SK-N-SH (cell line): ENCODE results near the gene LRIF1. TPM values are rescaled to one million over a fixed set of nuclear protein-coding genes. Genes with fewer than 3 reads are reported as not detected.

Experiments used
- CTCF ChIA-PET: fragments of 300-600, 350-600 bp; formaldehyde crosslinking; extraction: SDS; loops from one replicate; lab custom pipeline; 2021; lab: Yijun Ruan, JAX
- POLR2A ChIA-PET: fragments of 350-600 bp; sonication (Branson Sonifier 250); formaldehyde crosslinking; extraction: SDS; loops from one replicate; lab custom pipeline; 2020; ENCODE audit warnings: antibody characterized with exemption, inconsistent platforms; lab: Yijun Ruan, JAX
- DNase-seq: peaks from one replicate; pipeline ENCODE4 v3.0.0; 2012
- H2AFZ ChIP-seq: fragments of 200-600 bp; sonication (generic); 2 replicates; pipeline ENCODE4 v1.8.1; 2016; ENCODE audit warnings: antibody characterized with exemption, mild to moderate bottlenecking, low read depth
- H3F3A ChIP-seq: fragments of 200-600 bp; sonication (generic); replicated peaks from 2 replicates; pipeline ENCODE3; 2016; ENCODE audit warnings: antibody characterized with exemption, mild to moderate bottlenecking; ENCODE audit not compliant: insufficient read depth
- H3K27ac ChIP-seq, 2 experiments: fragments of 200-500 bp in 1 of 2; fragments of 200-600 bp in 1 of 2; sonication (Bioruptor generic) in 1 of 2; sonication (generic), shearing (Covaris generic) in 1 of 2; 2 replicates each; pipeline versions ENCODE4 v1.5.1 to v1.6.1; 2014 to 2016; ENCODE audit warnings: low read depth in 2 of 2, inconsistent platforms in 1 of 2, low read length in 1 of 2, mild to moderate bottlenecking in 1 of 2, mixed read lengths in 1 of 2
- H3K27me3 ChIP-seq: fragments of 200-600 bp; sonication (generic), shearing (Covaris generic); 2 replicates; pipeline ENCODE4 v1.6.1; 2016; ENCODE audit warnings: mixed run types; ENCODE audit not compliant: insufficient read depth
- H3K36me3 ChIP-seq, 2 experiments: fragments of 200-500 bp in 1 of 2; fragments of 200-600 bp in 1 of 2; sonication (Bioruptor generic) in 1 of 2; sonication (generic) in 1 of 2; replicated peaks in 1 of 2; 2 replicates each; pipeline versions ENCODE3 to v1.5.1; 2014 to 2016; ENCODE audit warnings: low read length in 1 of 2, mild to moderate bottlenecking in 1 of 2; ENCODE audit not compliant: insufficient read depth in 2 of 2, control insufficient read depth in 1 of 2
- H3K4me1 ChIP-seq, 2 experiments: fragments of 200-500 bp in 1 of 2; fragments of 200-600 bp in 1 of 2; sonication (Bioruptor generic) in 1 of 2; sonication (generic), shearing (Covaris generic) in 1 of 2; 2 replicates each; pipeline versions ENCODE4 v1.5.1 to v1.6.1; 2014 to 2016; ENCODE audit warnings: low read depth in 1 of 2, low read length in 1 of 2, mixed run types in 1 of 2; ENCODE audit not compliant: insufficient read depth in 2 of 2, control insufficient read depth in 1 of 2
- H3K4me2 ChIP-seq: fragments of 200-600 bp; sonication (generic), shearing (Covaris generic); 2 replicates; pipeline ENCODE4 v1.6.1; 2017; ENCODE audit warnings: mixed run types
- H3K4me3 ChIP-seq, 2 experiments: fragments of 200-500 bp in 1 of 2; fragments of 200-600 bp in 1 of 2; sonication (Bioruptor generic) in 1 of 2; sonication (generic), shearing (Covaris generic) in 1 of 2; 2 replicates each; pipeline versions ENCODE4 v1.5.1 to v1.8.1; 2014 to 2016; ENCODE audit warnings: low read depth in 2 of 2, inconsistent platforms in 1 of 2, low read length in 1 of 2, mild to moderate bottlenecking in 1 of 2, mixed read lengths in 1 of 2, moderate library complexity in 1 of 2
- H3K79me2 ChIP-seq: fragments of 200-600 bp; sonication (generic); 2 replicates; pipeline ENCODE4 v1.8.1; 2017; ENCODE audit warnings: mild to moderate bottlenecking; ENCODE audit not compliant: insufficient read depth
- H3K9ac ChIP-seq: fragments of 200-600 bp; sonication (generic); 2 replicates; pipeline ENCODE4 v1.6.1; 2017; ENCODE audit warnings: mixed run types
- H3K9me2 ChIP-seq: fragments of 200-600 bp; sonication (generic); 2 replicates; pipeline ENCODE4 v1.6.1; 2017; ENCODE audit warnings: mixed run types
- H3K9me3 ChIP-seq: fragments of 200-600 bp; sonication (generic); 2 replicates; pipeline ENCODE4 v1.6.1; 2017; ENCODE audit warnings: mixed run types, mild to moderate bottlenecking, moderate library complexity
- H4K20me1 ChIP-seq: fragments of 200-600 bp; sonication (generic); 2 replicates; pipeline ENCODE4 v1.6.1; 2017; ENCODE audit warnings: mild to moderate bottlenecking, mixed run types; ENCODE audit not compliant: insufficient read depth
- CTCF ChIP-seq: fragments of 200-600 bp; sonication (generic); IDR thresholded peaks from 2 replicates; pipeline ENCODE4 v1.6.1; 2017; ENCODE audit warnings: antibody characterized with exemption, mild to moderate bottlenecking, moderate library complexity
- GABPA ChIP-seq: IDR thresholded peaks from 2 replicates; pipeline ENCODE4 v1.4.0; 2012; ENCODE audit warnings: low read depth, mild to moderate bottlenecking
- IRF3 ChIP-seq: fragments of 150-350 bp; IDR thresholded peaks from 2 replicates; pipeline ENCODE4 v1.6.1; 2016; ENCODE audit warnings: mild to moderate bottlenecking, low read depth, low read length
- MEF2A ChIP-seq: IDR thresholded peaks from 2 replicates; pipeline ENCODE4 v1.4.0; 2012; ENCODE audit warnings: low read depth, borderline replicate concordance
- MXI1 ChIP-seq: IDR thresholded peaks from 2 replicates; pipeline ENCODE4 v1.6.1; 2012; ENCODE audit warnings: mild to moderate bottlenecking, low read depth, low read length, improper control_type of control experiment
- YY1 ChIP-seq: IDR thresholded peaks from 2 replicates; pipeline ENCODE4 v1.4.0; 2012; ENCODE audit warnings: low read depth, mild to moderate bottlenecking
- ZBTB33 ChIP-seq: IDR thresholded peaks from 2 replicates; pipeline ENCODE4 v1.4.0; 2012; ENCODE audit warnings: low read depth, borderline replicate concordance
- WGBS: methylation state at CpG from one replicate; pipeline ENCODE4 v1.1.6; 2017; ENCODE audit warnings: low lambda C conversion rate; 5-methylcytosine and 5-hydroxymethylcytosine counted together
- polyA plus RNA-seq, 3 experiments: library from polyadenylated mRNA; depleted of rRNA; stranded (reverse); fragments of >200 nt; gene quantifications; 2 replicates each; pipeline ENCODE4 v1.2.3, GENCODE V29; 2012
- TF ChIP-seq, protein P1 (sequence below): IDR thresholded peaks from 2 replicates; pipeline ENCODE4; 2012
- TF ChIP-seq, protein P2 (sequence below): fragments of 150-350 bp; IDR thresholded peaks from 2 replicates; pipeline ENCODE4 v1.6.1; 2017; ENCODE audit warnings: antibody characterized with exemption, low read length, low read depth, borderline replicate concordance

LRIF1 gene
- polyA plus RNA-seq, 1 of the 3 experiments (the other 2 are of a cell fraction), result 6.6 TPM

- POLR2A ChIA-PET, result no interaction called here
Observed at GRCh38 chr1:110956586-110956985, 7.1 kb downstream of the LRIF1 start.

More at GRCh38 chr1:110956586-110956985, 7.1 kb downstream of the LRIF1 start:
- H3K9me2 ChIP-seq, result no peaks in the 10 kb centered on the region
- peaks cover 97% of the 10 kb centered on the region for H3K79me2 ChIP-seq
- H3K9me3 ChIP-seq, result no peaks in the 10 kb centered on the region
- no peak for TF ChIP-seq MEF2A
- no peak for TF ChIP-seq IRF3
- TF ChIP-seq, protein P1, sequence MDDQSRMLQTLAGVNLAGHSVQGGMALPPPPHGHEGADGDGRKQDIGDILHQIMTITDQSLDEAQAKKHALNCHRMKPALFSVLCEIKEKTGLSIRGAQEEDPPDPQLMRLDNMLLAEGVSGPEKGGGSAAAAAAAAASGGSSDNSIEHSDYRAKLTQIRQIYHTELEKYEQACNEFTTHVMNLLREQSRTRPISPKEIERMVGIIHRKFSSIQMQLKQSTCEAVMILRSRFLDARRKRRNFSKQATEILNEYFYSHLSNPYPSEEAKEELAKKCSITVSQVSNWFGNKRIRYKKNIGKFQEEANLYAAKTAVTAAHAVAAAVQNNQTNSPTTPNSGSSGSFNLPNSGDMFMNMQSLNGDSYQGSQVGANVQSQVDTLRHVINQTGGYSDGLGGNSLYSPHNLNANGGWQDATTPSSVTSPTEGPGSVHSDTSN, result no peak
- no peak for TF ChIP-seq MXI1
- TF ChIP-seq ZBTB33, result no peak
- TF ChIP-seq, protein P2, sequence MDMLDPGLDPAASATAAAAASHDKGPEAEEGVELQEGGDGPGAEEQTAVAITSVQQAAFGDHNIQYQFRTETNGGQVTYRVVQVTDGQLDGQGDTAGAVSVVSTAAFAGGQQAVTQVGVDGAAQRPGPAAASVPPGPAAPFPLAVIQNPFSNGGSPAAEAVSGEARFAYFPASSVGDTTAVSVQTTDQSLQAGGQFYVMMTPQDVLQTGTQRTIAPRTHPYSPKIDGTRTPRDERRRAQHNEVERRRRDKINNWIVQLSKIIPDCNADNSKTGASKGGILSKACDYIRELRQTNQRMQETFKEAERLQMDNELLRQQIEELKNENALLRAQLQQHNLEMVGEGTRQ, result no peak
- TF ChIP-seq YY1, result no peak
- TF ChIP-seq GABPA, result no peak
- TF ChIP-seq CTCF, result no peak
- TF ChIP-seq, all 33 proteins: peak for 0
- peaks cover 65% of the 10 kb centered on the region for H4K20me1 ChIP-seq
- CTCF ChIA-PET, result no interaction called here
- H2AFZ ChIP-seq, result no peak overlapping the region
- H3K36me3 ChIP-seq, result peaks cover 22 to 52% of the 10 kb centered on the region in 2 experiments
- H3K4me3 ChIP-seq, result no peak overlapping the region
- H3F3A ChIP-seq, result no peaks in the 10 kb centered on the region
- no peaks in the 10 kb centered on the region; a peak in 1 of 4 replicates for H3K4me1 ChIP-seq
- no peak overlapping the region for H3K27ac ChIP-seq
- WGBS, result 84% methylated on average over 4 of the region's 4 CpGs
- no peak overlapping the region for H3K9ac ChIP-seq
- H3K4me2 ChIP-seq, result no peak overlapping the region
- no peaks in the 10 kb centered on the region for H3K27me3 ChIP-seq
- no peak for DNase-seq
